HFFc6 (cell line): Measurements from ENCODE around the gene OR51B6. TPM values are rescaled to one million over a fixed set of nuclear protein-coding genes. Genes with fewer than 3 reads are reported as not detected.
"Not testable (repeated sequence)": the region's sequence is repeated elsewhere in the genome, so short reads cannot be mapped to it uniquely, and the experiment has no call there.

Source experiments
- DNase-seq: peaks from one replicate; pipeline ENCODE4 v3.0.0-alpha.2; 2018
- H3K27ac Mint-ChIP-seq: 2 replicates; pipeline ENCODE4 v1.8.0; 2020; ENCODE audit warnings: mild to moderate bottlenecking, mixed read lengths
- H3K27me3 Mint-ChIP-seq: 2 replicates; pipeline ENCODE4 v1.8.0; 2021; ENCODE audit warnings: mild to moderate bottlenecking, moderate library complexity, mixed read lengths; ENCODE audit not compliant: insufficient read depth
- H3K36me3 Mint-ChIP-seq: 2 replicates; pipeline ENCODE4 v1.8.0; 2021; ENCODE audit warnings: low read depth, mixed read lengths
- H3K4me1 Mint-ChIP-seq: 2 replicates; pipeline ENCODE4 v1.8.0; 2020; ENCODE audit warnings: low read depth, mixed read lengths
- H3K4me3 Mint-ChIP-seq: 2 replicates; pipeline ENCODE4 v1.8.0; 2020; ENCODE audit warnings: mild to moderate bottlenecking, moderate library complexity, mixed read lengths
- H3K9me3 Mint-ChIP-seq: 2 replicates; pipeline ENCODE4 v1.8.0; 2020; ENCODE audit warnings: mild to moderate bottlenecking, mixed read lengths
- total RNA-seq, 6 experiments: library from RNA; stranded (reverse); fragmentation: NEBNext Ultra II Directional; extraction: Animal tissue kit (Norgen Biotek cat#: 25700); gene quantifications; 2 replicates in 1 of 6; 3 replicates in 5 of 6; pipeline ENCODE4 v1.2.3, GENCODE V29; 2021
- TF ChIP-seq, protein P1 (sequence below): fragments of 200-600 bp; sonication (generic); IDR thresholded peaks from 2 replicates; pipeline ENCODE4 v1.5.0; 2021; ENCODE audit warnings: antibody characterized with exemption, mild to moderate bottlenecking

The OR51B6 gene
- total RNA-seq, 6 experiments from 2014 or later: not detected

DNA sequence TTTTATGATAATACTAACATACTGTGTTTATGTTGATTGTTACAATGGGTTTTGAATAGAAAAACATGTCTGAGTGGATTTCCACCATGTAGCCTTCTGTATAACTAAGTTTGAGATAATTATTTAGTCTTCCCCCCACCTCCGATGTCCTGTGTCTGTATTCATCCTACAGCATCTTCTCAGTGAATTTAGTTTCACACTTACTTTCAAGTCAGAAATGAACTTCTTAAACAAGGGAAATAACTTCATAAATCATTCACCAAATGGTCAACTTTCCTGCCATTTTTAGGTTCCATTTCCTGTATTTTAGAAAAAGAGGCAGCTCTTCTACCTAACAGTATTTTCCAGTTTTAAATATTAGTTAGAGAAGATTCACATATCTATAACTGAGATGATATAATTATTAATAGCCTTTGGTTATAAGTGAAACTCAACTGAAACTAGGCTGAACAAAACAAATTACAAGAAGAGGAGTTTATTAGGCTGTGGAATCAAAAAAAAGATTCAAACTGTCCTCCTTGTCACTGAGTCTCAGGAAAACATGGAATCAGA is 11.5 kb upstream of the OR51B6 start:
- peaks cover 69% of the 10 kb centered on the region for H3K4me1 Mint-ChIP-seq

DNA sequence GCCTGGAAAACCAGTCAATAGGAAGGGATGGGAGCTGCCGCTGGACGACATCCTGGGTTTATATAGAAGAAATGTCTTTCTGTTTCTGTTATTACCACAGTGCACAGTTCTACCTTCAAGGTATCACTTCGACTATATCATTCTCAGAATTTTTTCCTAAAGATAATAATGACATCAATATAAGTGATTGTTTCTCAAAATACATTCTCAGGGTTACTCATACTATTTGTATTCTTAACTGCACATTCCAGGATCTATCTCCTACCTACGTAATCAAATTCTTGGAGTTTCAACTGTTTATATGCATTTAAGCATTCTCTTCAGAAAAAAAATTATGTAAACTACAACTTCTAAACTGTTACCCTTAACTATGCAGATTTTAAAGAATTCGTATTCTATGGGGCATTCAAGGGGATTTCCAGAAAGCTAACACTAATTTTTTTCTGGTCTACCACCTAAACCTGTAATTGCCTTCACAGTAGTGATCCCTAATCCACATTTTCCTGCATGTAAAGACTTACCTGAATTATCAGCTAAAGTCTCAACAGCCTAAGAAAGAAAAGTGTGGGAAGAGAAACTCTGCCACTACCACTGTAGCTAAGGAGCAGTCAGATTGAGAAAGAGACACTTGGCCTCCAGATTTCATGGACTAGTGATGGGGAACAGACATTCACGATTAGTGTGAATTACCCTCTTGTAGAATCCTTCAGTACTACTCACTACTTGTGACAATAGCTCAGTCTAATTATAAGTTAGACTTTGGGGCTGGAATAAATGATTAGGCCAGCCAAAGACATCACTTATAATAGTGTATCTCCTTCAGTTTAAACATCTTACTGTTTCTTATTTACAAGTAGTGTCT is 7.6 kb upstream of the OR51B6 start, which contains the start of gene OR51B5:
OR51B5 (minus strand) TSS at position 51 of the 862 bp plus-strand sequence; CDS start at position 51, 0 bp downstream.
- no peaks in the 10 kb centered on the region for H3K9me3 Mint-ChIP-seq
- H3K27ac Mint-ChIP-seq: peak within 1 kb of the TSS; percentile 73
- no peak for DNase-seq
- no peaks in the 10 kb centered on the region for H3K27me3 Mint-ChIP-seq
- TF ChIP-seq, protein P1, sequence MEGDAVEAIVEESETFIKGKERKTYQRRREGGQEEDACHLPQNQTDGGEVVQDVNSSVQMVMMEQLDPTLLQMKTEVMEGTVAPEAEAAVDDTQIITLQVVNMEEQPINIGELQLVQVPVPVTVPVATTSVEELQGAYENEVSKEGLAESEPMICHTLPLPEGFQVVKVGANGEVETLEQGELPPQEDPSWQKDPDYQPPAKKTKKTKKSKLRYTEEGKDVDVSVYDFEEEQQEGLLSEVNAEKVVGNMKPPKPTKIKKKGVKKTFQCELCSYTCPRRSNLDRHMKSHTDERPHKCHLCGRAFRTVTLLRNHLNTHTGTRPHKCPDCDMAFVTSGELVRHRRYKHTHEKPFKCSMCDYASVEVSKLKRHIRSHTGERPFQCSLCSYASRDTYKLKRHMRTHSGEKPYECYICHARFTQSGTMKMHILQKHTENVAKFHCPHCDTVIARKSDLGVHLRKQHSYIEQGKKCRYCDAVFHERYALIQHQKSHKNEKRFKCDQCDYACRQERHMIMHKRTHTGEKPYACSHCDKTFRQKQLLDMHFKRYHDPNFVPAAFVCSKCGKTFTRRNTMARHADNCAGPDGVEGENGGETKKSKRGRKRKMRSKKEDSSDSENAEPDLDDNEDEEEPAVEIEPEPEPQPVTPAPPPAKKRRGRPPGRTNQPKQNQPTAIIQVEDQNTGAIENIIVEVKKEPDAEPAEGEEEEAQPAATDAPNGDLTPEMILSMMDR: no peak
- peak within 1 kb of the TSS; percentile 18 for H3K4me3 Mint-ChIP-seq
- peaks cover 72% of the 10 kb centered on the region for H3K4me1 Mint-ChIP-seq
- H3K36me3 Mint-ChIP-seq: peaks cover 4% of the 10 kb centered on the region; the same call in 1 of the 2 replicates

More for the DNA sequence above, 11.5 kb upstream of the OR51B6 start:
- Mint-ChIP-seq H3K36me3 (peaks cover 4% of the 10 kb centered on the region; the same call in 1 of the 2 replicates), H3K27me3 (no peaks in the 10 kb centered on the region), H3K27ac (no peak overlapping the region; the same call in 1 of the 2 replicates), H3K4me3 (no peak overlapping the region), H3K9me3 (no peaks in the 10 kb centered on the region)
- TF ChIP-seq, protein P1: no peak
- DNase-seq: no peak

DNA sequence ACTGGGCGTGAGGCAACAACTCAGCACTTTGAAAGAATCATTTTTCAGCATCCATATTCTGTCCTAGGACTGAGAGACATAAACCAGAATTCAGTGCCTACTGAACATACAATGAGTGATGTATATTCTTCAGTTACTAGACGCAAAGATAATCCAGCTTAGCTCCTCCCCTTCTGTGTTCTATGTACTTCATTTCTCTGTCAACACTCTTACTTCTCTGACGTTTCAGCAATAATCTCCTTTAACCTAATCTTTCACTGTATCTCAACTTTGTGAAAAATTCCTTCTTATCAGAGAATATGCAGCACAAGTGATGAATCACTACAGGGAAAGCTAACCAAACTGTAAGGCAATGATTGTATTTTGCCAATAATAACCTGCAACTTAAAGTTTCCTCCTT is 5.5 kb upstream of the OR51B6 start:
- H3K9me3 Mint-ChIP-seq: no peaks in the 10 kb centered on the region
- no peak for DNase-seq
- H3K4me3 Mint-ChIP-seq: peak overlapping the region; percentile 40
- H3K27me3 Mint-ChIP-seq: no peaks in the 10 kb centered on the region
- peak overlapping the region; percentile 70 for H3K27ac Mint-ChIP-seq
- peaks cover 81% of the 10 kb centered on the region for H3K4me1 Mint-ChIP-seq
- TF ChIP-seq, protein P1: no peak
- H3K36me3 Mint-ChIP-seq: peaks cover 4% of the 10 kb centered on the region; the same call in 1 of the 2 replicates

DNA sequence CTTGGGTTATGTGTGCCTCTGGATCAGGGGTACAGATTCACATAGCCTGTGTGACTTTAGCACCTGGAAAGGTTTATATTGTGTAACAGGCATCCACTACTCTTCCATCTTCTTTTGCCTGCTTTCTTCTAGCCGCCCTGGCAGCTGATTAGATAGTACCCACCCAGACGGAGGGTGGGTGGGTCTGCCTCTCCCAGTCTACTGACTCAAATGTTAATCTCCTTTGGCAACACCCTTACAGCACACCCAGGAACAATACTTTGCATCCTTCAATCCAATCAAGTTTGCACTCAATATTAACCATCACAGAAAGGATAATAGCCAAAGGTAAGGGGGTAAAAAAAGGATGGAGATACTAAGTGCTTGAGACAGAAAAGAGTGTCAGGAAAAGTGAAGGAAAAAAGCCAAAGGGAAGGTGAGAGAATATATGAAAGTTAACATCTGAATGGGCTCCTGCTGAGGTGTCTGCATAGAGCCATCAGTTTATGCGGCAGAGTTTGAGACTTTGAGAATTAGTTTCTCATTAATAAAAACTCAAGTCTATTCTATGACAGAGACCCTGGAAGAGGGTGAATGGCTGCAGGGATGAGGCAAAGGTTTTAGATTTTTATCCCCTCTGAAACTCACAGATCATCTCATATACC is 2.6 kb upstream of the OR51B6 start:
- H3K4me3 Mint-ChIP-seq: no peak overlapping the region; the same call in 1 of the 2 replicates
- H3K27ac Mint-ChIP-seq: no peak overlapping the region
- TF ChIP-seq, protein P1: no peak
- no peak for DNase-seq
- no peaks in the 10 kb centered on the region for H3K27me3 Mint-ChIP-seq
- H3K36me3 Mint-ChIP-seq: no peaks in the 10 kb centered on the region
- peaks cover 65% of the 10 kb centered on the region for H3K4me1 Mint-ChIP-seq
- no peaks in the 10 kb centered on the region for H3K9me3 Mint-ChIP-seq

DNA sequence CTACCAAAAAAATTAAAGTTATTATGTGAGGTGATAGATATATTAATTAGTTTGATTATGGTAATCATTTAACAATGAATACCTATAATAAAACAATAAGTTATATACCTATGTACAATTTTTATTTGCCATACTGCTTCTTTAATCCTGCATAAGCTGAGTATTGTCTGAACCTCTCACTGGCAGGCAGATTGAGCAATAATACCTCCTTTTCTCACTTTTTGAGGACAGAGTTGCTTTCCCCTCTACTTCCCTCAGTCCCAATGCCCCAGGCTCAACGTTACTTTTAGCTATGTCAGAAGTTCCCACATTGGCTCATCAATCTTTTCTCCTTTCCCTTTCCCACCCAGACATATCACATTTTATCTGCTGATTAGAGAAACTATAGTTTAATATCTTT is 1.8 kb upstream of the OR51B6 start:
- TF ChIP-seq, protein P1: no peak
- Mint-ChIP-seq H3K4me3 (no peak overlapping the region; the same call in 1 of the 2 replicates), H3K36me3 (no peaks in the 10 kb centered on the region), H3K27ac (peak overlapping the region; percentile 64), H3K27me3 (no peaks in the 10 kb centered on the region), H3K4me1 (peaks cover 56% of the 10 kb centered on the region), H3K9me3 (no peaks in the 10 kb centered on the region)
- no peak for DNase-seq

DNA sequence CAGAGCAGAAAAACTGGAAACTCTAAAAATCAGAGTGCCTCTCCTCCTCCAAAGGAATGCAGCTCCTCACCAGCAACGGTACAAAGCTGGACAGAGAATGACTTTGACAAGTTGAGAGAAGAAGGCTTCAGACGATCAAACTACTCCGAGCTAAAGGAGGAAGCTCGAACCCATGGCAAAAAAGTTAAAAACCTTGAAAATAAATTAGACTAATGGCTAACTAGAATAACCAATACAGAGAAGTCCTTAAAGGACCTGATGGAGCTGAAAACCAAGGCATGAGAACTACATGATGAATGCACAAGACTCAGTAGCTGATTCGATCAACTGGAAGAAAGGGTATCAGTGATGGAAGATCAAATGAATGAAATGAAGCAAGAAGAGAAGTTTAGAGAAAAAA is 4.7 kb downstream of the OR51B6 start:
- not testable (repeated sequence) for H3K27me3 Mint-ChIP-seq, H3K4me3 Mint-ChIP-seq, H3K4me1 Mint-ChIP-seq, H3K27ac Mint-ChIP-seq, DNase-seq
- H3K36me3 Mint-ChIP-seq: peaks cover 14% of the 10 kb centered on the region
- peaks cover 12% of the 10 kb centered on the region for H3K9me3 Mint-ChIP-seq
